Stimulated activated CD4-positive, alpha-beta T cell treated with anti-CD3 and anti-CD28 coated beads, Interleukin-4, amount 100 ng/mL, for 4 hours (primary cell): ENCODE measurements around the gene FLCN.

Source experiments
- DNase-seq, 2 experiments: peaks; one replicate each; pipeline ENCODE4 v3.0.0-alpha.2; 2020

Gene FLCN

GRCh38 chr17:17235212-17236174 is 1.5 kb downstream of the FLCN start:
- DNase-seq: no peak

DNA sequence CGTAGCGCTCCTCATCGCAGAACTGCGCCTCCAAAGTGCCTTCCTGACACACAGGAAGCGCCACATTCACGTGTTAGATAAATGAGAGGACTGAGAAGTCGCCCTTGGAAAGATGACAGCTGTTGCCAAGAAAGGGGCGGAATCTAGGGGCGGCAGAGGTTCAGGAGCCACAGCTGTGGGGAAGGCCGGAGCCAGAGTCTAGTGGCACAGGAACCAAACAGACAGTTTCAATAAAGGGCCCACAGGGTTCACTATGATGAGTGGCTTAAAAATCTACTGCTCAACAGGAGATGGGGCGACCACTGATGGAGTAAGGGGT is 4.7 kb downstream of the FLCN start:
- no peak for DNase-seq

DNA sequence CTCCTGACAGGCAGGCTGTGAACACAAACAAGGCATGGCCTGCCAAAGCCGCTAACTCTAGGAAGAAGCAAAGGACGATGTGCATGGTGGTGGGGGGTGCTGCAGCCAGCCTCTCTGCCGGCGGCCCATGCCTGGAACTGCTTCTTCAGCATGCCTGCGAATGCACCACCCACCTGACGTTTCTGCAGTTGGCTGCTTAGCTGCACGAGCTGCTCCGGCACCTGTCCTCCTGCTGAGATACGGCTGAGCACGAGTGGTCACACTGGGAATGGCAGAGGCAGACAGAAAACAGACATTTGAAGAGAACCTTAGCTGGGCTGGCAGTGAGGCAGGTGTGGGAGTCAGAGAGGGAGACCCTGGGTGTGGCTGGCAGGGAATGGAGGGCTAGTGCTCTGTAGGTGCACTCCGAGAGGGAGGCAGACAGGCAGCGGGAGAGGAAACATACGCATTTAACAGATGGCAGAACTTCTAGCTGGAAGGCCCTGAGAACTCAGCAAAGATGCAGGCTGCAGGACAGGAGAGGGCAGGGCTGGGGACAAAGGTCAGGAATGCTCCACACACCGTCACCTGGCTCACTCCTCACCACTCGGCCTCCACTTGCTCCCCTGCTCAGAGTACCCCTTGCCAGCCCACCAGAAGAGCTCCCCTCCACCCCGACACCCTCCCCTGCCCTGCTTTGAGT is 5.2 kb downstream of the FLCN start:
- DNase-seq: no peak

DNA sequence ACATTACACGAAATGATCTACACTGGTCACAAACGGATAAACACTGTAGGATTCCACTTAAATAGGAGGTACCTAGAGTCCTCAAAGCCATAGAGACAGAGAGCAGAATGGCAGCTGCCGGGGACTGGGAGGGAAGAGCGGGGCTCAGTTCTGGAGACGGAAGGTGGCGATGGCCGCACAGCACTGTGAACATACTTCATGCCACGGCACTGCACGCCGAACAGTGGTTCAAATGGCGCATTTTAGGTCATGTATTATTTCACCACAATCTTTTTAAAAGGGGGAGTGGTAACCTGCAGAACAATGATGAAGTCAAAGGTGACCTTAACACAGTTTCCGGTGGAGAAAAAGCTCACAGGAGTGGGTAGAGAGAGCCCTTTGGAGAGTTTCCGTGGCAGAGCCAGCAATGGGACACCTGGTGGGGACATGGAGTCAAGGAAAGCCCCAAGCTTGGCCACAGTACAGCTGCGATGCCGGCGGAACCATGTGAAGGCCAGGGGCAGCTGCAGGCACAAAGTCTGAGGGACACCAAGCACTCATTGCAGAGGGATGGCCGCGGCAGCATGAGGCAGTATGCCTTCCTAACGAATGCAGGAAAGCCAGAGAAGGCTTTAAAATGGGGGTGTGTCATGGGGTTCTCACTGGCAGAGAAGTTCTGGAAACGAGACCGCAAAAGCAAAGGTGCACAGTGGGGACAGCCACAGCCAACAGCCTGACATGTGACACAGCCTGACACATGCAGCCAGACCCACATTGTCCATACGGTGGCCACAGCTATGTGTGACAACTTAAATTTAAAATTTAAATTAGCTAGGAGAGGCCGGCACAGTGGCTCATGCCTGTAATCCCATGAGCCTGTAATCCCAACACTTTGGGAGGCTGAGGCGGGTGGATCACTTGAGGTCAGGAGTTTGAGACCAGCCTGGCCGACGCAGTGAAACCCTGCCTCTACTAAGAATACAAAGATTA is 7.3 kb downstream of the FLCN start:
- no peak for DNase-seq

DNA sequence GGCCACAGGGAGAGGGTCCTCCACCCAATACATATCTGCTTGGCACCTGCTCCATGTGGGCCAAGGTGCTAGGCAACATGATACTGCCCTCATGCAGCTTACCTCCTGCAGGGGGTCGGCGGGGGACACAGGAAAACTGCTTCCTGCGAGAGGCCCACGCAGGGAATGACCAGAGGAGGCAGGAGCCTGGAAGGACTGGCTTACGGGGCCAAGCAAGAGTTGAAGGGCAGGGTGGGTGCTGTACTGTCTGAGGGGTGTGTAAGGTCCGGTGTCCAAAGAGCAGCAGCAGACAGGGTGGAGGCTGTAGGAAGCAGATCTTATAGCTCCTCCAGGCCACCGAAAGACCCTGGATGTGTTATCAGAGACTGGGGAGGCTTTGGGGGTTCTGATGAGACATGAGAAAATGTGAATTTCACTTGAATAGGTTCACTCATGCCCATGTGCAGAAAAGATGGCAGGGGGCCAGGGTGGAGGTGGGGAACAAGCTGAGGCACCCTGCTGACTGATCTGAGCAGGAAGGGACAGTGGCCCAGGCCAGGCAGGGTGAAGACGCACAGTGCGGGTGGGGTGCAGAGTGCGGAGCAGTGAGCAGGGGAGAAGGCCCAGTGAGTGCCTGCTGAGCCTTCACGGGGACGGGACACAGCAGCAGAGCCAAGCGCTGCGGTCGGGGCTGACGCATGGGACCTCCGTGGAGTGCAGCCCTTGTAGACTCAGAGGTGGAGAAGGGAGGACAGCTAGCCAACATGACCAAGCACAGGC is 8.3 kb downstream of the FLCN start:
- no peak for DNase-seq

- no peak for DNase-seq
Measured at GRCh38 chr17:17227608-17228520, 9.1 kb downstream of the FLCN start.

- no peak for DNase-seq
Measured at GRCh38 chr17:17226451-17227265, 10.3 kb downstream of the FLCN start.

DNA sequence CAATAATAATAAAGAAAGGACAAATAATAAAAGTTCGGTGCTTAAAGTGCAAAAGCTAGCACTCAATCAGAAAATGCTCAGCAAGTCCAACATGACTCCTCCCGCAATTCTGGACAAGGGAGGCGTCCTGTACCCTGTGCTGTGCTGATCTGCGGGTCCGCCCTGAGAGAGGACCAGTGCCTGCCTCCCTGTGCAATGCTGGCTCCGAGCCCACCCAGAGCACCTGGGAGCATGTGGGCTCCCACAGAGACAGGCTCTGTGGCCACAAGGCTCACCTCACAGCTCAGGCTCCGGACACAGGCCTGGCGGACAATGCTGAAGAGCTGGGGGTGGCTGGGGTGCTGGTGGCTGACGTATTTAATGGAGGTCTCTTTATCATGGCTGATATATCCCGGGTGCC is 11.1 kb downstream of the FLCN start:
- no peak for DNase-seq

GRCh38 chr17:17224137-17224536 is 12.8 kb downstream of the FLCN start:
- DNase-seq: no peak

- no peak for DNase-seq
Measured at GRCh38 chr17:17223736-17224135, 13.2 kb downstream of the FLCN start.

DNA sequence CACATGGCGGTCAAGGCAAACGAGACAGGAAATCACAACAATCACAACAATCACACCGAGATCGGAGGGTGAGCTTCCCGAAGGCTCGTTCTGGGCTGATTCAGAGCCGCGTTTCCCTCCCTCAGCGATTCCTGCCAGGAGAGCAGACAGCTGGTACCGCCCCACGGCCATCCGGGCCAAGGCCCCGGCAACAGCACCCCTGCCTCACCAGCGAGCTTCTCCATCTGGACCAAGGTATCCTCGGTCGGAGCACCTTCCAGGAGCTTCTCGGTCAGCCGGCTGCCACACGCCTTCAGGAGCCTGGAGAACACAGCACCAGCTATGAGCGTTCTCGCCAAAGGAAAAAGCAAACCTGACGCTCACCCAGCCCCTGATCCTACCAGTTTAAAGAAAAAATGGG is 15.6 kb downstream of the FLCN start:
- no peak for DNase-seq

DNA sequence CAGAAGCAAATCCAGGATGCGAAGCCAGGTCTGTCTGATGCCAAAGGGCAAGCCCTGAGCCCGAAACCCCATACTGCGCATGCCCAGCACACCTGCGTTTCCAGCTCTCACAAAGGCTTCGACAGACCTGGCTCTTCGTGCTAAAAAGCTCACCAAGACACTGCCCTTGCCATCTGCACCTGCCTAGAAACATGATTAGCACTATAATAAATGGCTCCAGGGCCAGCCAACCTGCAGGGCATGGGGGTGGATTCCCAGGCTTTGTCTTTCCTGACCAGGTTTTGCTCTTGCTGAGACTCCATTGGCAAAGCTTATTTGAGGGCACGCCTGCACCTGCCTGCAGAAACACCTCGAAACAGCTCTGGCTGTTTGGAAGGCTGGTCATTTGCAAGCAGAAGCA is 16.4 kb downstream of the FLCN start:
- DNase-seq: no peak

- DNase-seq: no peak
Measured at GRCh38 chr17:17217995-17218394, 19.0 kb downstream of the FLCN start.

DNA sequence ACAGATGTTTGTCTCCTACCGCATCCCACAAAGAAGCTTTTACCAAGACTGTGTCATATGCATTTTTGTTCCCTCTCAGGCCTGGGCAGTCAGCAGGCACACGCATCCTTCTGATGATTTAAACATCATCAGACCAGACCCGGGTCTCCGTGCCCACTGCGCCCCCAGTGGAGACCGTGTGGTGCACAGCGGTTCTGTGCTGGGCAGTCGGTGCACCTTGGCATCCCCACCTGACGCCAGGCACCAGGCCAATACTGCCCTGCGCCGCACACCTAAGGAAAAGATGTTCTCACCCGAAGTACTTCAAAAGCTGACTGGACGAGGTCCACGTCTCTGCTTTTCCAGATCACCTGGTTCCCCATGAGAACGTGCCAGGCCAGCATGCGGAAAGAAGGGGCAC is 20.2 kb downstream of the FLCN start:
- DNase-seq: no peak

- DNase-seq: no peak
Measured at GRCh38 chr17:17216236-17216635, 20.7 kb downstream of the FLCN start.

- DNase-seq: no peak
Measured at GRCh38 chr17:17215575-17215974, 21.4 kb downstream of the FLCN start.

DNA sequence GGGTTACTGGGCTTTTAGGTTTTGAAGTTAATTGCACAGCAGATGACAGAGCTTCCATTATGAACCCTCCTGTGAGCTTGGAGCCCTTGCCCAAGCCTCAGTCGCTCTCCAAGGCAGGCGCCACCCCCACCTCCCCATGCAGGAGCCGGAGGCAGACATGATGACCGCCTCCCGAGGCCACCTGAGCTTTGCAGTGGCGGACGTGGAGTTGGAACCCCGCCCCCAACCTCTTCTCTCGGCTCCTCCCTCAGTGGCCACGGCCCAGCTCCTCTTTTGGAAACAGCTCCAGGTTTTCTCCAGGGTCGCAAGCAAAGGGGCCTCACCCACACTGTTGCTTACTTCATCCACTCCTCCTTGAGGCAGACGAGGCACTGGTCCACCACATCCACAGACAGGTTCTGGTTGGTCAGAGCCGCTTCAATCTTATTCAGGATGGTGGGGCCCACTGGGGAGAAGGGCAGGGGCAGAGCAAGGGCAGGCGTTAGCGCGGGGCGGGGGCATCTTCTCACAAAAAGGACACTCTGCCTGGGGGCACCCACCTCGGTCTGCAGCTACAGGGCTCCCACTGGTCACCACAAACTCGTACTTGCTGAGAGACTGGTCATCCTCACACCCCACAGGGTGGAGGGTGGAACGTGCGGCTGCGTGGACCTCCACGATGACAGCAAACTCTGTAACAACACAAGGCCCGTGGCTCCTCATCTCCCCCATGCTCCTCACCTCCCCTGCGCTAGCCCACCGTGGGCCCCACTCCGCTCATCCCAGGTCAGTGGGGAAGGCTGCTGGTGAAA is 22.1 kb downstream of the FLCN start:
- DNase-seq: no peak

DNA sequence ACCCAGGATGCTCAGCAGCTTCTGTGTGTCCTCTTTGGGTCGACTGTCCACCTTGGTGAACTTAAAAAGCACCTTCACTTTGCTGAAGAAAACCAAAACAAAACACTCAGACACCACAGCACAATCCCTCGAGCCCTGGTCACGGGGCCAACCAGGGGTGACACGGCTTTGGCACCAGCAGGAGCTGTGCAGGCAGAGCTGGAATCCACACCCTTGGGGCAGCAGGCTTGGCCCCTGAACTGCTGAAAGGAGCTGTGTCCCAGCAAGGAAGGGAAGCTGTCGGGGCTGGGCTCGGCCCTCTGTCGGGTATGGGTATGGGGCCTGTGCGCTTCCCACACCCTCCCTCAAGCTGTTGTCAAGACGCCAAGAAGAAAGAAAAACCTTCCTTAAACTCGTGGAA is 23.2 kb downstream of the FLCN start:
- no peak for DNase-seq

GRCh38 chr17:17207998-17208397 is 29.0 kb downstream of the FLCN start:
- no peak for DNase-seq

DNA sequence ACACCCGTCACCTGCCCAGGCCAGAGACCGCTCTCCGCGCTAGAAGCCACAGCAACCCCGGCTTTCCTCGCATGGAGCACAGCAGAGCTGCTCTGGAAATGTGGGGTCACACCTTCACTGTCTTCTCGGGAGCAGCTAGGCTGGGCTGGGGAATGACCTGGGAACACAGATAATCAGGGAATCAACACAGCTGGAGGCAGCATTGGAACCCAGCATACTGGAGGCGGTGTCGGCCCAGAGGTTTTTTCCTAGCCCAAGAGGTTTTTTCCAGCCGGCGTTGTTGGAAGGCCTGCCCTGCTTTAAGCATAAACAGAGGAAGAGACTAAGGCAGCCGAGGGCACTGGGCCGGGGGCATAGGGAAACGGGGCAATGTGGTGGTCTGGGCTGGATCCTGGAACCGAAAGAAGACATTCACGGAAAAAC is 30.0 kb downstream of the FLCN start:
- DNase-seq: no peak
